DOHH2 (cell line): ENCODE measurements around the gene PTBP3.

Experiments
- EZH2phosphoT487 ChIP-seq: fragments of 200-600 bp; sonication (generic); IDR thresholded peaks from 2 replicates; pipeline ENCODE4 v1.6.1; 2017; ENCODE audit warnings: borderline replicate concordance, mild to moderate bottlenecking, antibody characterized with exemption, low read length, moderate library complexity, mixed read lengths
- TF ChIP-seq, protein P1 (sequence below): fragments of 200-600 bp; sonication (generic); IDR thresholded peaks from one replicate; pipeline ENCODE4 v1.5.1; 2014; ENCODE audit warnings: antibody characterized with exemption, mild to moderate bottlenecking, low read depth, low read length; ENCODE audit not compliant: poor library complexity, severe bottlenecking

- TF ChIP-seq, protein P1, sequence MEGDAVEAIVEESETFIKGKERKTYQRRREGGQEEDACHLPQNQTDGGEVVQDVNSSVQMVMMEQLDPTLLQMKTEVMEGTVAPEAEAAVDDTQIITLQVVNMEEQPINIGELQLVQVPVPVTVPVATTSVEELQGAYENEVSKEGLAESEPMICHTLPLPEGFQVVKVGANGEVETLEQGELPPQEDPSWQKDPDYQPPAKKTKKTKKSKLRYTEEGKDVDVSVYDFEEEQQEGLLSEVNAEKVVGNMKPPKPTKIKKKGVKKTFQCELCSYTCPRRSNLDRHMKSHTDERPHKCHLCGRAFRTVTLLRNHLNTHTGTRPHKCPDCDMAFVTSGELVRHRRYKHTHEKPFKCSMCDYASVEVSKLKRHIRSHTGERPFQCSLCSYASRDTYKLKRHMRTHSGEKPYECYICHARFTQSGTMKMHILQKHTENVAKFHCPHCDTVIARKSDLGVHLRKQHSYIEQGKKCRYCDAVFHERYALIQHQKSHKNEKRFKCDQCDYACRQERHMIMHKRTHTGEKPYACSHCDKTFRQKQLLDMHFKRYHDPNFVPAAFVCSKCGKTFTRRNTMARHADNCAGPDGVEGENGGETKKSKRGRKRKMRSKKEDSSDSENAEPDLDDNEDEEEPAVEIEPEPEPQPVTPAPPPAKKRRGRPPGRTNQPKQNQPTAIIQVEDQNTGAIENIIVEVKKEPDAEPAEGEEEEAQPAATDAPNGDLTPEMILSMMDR, result no peak
- TF ChIP-seq EZH2phosphoT487, result no peak
These were observed 72.3 kb downstream of the PTBP3 start for GRCh38 chr9:112261133-112261532.
